GM18499 (cell line): ENCODE measurements around the gene SMYD5.

Experiments used
- ATAC-seq: cut with Tn5 transposase; IDR thresholded peaks from one replicate; pipeline ENCODE4 v1.9.1; 2021; ENCODE audit warnings: moderate number of reproducible peaks; ENCODE audit not compliant: insufficient read depth, unreplicated experiment

Gene SMYD5

DNA sequence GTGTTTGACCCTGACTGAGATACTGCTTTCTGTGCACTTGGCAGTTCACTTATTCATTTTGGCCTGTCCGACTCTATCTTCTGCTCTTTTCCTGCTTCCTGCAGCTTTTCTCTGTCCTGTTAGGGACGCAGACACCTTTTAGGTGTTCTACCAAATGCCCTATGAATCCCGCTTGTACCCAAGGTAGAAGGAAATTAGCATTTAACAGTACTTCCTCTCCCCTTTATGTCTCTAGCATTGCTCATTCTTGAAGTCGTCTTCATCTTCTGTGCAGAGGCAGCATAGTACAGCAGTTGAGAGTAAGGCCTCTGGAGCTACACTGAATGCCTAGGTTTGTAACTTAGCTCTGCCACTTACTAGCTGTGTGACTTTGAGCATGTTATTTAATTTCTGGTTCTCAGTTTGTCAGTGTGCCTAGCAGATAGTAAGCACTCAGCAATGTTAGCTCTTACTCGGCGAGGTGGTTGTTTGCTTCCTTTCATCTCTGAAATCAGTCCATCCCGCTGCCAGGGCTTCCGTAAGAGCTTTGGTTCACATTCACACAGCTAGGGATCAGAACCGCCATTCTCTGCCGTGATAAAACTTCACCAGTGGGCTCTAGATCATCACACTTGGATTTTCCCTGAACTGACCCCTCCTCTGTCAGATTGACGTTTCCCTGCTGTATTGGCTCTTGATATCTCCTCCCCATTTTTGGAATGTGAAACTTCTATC lies 21.4 kb downstream of the SMYD5 start:
- no peak for ATAC-seq

DNA sequence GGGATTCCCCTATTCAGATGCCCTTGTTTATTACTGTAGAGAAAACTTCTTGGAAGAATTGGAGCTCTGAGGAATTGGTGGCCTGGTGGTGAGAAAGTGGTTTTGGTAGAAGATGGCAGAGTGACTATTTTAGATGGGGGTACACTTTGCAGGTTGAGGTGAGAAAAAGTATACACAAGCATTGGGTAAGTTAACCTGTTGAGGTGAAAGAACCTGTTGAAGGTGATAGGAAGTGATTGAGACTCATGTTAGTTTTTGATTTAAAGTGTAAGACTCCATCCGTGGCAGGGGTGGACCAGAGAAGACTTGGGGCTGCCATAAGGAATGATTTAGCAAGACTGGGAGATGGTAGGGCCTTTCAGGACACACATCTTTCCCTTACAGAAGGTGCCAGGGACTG lies 23.1 kb downstream of the SMYD5 start:
- ATAC-seq, result no peak

DNA sequence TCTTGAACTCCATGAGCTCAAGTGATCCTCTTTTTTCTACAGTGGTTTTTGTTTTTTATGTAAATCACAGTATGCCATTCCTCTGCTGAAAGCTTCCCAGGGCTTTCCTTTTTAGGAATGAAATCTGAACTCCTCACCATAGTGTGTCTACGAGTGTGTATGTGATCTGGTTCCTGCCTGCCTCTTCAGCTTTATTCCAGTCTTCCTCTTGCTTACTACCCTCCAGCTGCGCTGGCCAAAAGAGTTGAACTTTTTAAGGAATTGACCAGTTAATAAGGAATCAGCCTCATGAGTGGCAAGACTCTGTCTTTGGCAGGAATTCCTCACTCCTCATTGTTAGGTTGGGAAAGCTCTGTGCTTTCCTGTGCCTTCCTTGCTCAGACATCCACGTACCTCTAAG lies 24.1 kb downstream of the SMYD5 start:
- ATAC-seq, result no peak

DNA sequence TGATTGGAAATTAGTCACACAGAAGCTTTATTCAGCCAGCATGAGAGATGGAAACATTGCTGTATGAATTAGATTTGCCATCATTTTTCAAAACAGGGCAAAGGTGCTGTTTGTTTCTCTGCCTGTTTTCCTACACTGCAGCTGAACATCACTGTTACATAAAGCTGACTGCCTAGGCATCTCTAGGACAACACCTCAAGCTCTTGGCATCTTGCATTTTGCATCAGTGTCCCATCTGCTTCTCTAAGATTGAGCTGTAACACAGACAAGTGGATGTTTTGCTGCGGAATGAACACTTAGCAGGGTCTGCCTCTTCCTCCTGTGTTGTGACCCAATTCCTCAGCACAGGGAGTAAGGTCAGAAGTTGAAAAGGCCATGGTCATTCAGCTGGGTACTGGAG lies 24.9 kb downstream of the SMYD5 start:
- no peak for ATAC-seq

DNA sequence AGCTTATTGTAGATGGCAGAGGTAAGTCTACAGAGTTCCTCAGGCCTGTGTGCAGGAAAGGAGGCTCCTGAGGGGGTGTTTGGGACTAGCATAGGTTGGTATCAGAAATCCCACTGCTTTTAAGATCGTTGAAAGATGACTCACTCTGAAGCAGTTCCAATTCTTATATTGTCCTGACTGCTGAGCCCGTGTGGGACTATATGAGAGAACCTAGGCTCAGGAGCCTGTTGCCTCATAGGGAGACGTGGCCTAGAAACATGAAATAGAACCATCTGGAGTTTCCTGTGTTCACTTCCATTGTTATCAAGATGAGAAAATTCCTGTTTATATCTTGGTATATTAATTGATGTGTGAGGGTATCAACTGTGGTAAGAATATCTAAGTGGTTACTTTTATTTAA lies 25.7 kb downstream of the SMYD5 start:
- ATAC-seq, result no peak

DNA sequence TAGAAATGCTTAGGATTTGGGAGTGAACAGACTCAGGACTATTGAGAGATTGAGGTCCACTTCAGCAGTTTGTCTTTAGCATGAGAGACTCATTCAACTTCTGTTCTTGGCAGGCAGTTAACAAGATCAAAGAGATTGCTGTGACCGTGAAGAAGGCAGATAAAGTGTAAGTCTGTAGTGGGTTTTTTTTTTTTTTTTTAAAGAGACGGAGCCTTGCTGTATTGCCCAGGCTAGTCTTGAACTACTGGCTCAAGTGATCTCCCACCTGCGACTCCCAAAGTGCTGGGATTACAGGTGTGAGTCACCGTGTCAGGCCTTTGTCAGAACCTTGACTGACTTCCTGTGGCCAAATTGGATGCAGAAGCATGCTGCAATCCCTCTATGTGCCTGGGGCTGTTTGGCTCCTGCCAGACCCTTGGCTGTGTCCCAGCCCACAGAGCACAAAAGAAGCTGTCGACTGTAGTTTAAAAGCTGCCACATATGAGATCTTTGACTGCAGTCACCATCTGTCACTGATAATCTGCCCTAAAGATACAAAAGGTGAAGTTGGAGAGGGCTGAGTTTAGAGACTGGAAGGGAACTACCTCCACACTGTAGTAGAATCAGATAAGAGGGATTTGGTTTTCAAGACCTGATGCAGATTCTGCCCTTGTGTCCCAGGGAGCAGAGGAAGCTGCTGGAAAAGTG lies 30.0 kb downstream of the SMYD5 start:
- no peak for ATAC-seq

DNA sequence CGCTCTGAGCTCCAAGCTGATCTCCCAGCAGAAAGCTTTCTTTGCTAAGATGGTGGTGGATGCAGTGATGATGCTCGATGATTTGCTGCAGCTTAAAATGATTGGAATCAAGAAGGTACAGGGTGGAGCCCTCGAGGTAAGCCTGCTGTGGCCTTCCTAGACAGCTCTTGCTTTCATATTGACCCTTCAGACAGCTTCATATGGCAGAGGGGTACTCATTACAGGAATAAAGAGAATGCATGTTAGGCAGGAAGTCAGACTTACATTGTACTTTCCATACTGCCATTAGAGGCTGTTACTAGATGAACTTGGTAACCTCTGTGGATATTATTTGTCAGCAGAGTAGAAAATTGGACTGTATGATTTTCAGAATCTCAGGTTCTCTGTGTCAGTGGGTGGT lies 30.5 kb downstream of the SMYD5 start:
- no peak for ATAC-seq

DNA sequence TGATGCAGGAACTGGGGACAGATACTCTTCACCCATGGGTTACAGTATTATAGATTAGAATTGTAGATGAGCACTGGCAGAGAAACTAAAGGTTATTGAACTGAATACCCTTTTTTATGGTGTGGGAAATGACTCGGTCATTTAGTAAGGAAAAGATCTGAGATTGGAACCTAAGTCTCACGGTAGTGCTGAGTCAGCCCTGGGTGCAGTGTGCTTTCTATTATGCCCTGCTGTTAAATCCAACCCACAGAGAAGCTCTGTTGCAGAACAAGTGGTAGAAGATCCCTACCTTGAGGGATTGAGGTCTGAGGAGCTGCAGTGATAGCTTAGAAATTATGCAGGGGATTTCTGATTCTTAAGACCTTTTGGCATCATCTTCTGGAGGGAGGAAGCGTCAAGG lies 32.8 kb downstream of the SMYD5 start:
- ATAC-seq, result no peak

DNA sequence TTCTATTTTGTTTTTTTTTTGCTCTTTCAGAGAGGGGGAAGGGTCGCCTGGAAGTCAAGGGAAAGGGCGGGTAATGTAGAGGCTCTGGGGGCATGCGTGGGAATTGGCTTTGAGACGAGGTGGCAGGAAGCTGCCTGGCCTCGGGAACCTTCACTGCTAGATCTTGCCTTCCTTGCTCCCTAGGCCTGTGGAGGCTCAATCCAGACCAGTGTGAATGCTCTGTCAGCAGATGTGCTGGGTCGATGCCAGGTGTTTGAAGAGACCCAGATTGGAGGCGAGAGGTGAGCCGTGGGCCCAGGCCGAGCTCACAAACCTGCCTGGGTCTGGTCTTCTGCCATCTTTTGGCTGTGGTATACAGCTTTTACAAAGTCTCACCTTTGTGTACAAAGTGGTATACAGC lies 35.6 kb downstream of the SMYD5 start:
- ATAC-seq, result no peak

DNA sequence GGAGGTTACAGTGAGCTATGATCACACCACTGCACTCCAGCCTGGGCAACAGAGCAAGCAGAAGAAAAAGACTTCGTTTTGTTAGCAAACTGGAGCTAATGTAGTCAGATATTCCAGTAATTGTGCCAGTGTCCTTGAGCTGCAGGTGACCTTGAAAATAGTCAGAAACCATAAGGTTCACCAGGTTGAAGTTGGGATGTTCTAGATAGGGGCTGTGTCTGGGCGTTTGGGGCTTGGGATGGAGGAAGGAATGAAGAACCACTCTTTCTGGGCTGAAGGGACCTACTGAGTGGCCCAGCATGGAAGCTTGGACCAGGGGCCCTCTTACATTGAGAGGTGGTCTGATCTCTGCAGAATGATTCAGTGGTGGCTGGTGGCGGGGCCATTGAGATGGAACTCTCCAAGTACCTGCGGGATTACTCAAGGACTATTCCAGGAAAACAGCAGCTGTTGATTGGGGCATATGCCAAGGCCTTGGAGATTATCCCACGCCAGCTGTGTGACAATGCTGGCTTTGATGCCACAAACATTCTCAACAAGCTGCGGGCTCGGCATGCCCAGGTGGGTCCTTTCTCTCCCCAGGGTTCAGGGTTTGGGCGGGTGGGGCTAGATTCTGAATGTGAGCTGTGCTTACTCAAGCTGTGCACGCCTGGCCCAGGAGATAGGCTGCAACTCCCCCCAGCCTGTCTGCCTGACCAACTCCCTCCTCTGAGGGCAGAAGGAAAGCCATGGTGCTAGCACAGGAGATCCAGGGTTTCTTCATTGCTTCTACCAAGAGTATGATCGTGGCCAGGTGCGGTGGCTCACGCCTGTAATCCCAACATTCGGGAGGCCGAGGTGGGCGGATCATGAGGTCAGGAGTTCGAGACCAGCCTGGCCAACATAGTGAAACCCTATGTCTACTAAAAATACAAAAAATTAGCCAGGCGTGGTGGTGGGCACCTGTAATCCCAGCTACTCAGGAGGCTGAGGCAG lies 37.1 kb downstream of the SMYD5 start:
- ATAC-seq, result no peak

DNA sequence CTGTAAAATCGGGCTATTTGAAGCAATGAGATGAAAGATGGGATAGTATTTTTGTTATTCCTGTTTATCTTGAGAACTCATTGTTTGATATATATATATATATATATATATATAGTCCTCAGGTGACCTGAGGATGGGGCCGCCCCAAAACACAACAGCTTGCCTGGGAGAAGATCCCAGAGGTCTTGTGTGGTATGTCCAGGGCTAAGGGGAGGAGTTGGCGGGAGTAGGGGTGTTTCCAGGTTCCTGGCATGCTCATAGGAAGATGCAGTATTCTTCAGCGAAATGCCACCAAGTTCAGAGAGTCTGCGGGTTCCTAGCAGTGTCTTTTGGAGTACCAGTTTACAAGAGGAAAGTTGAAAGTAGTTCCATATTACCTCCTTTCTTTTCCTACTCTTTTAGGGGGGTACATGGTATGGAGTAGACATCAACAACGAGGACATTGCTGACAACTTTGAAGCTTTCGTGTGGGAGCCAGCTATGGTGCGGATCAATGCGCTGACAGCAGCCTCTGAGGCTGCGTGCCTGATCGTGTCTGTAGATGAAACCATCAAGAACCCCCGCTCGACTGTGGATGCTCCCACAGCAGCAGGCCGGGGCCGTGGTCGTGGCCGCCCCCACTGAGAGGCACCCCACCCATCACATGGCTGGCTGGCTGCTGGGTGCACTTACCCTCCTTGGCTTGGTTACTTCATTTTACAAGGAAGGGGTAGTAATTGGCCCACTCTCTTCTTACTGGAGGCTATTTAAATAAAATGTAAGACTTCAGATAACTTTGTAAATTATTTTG lies 38.4 kb downstream of the SMYD5 start:
- no peak for ATAC-seq

DNA sequence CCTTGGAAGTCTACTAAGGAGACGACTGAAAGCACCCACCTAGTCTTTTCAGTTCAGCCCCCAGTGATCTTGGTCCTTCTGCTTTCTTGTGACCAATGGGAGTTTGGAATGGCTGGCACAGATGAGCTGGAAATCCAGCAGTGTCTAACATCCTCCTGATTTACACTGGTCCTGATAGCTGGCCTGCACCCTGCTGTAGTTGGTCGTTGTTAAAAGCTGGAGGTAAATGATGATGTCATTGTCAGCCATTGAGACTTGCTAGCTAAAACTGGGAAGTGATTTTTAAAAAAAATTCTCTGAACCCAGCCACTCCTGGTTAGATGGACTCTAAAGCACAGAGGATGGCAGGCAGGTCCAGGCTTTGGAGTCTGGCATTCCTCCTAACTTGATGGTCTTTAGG lies 39.4 kb downstream of the SMYD5 start:
- ATAC-seq, result no peak

DNA sequence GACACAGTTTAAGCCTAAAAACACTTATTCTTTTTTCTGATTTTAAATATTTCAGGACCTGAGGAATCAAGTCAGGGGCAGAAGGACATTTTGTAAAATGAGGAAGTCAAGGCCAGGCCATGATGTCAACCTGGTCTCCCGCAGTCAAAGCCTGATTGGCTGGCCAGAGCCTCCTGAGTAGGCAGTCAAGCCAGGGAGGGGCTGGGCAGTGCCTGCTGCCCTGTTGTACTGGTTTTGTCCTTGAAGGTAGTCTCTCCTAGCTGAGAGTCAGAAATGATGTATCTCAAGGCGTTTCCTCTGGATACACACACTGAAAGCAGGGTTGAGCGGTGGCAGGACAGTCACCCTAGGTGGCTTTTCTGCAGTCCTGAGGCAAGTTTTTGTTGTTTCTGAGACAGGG lies 39.9 kb downstream of the SMYD5 start:
- ATAC-seq, result no peak

DNA sequence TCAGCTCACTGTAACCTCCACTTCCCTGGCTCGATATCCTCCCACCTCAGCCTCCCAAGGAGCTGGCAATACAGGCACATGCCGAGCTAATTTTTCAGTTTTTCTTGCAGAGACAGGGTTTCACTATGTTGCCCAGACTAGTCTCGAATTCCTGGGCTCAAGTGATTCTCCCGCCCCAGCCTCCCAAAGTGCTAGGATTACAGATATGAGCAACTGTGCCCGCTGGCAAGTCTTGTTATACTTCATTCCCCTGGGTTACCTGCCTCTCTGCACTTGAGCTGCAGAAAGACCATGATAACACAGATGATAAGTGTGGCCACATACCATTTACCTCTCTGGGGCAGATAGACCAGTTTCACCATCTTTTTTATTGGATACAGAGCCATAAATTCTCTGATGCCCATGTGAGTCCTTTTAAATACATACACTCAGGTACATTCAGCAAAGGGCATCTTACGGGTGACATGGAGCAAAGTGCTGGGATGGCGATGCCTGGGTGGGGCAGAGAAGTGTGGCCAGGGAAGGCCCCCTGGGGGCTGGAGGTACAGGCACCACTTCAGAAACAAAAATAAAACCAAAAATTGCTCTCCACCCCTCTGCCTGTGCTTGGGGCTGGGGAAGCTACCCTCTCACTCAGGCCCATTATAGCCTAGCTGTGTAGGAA lies 40.4 kb downstream of the SMYD5 start:
- ATAC-seq, result no peak

DNA sequence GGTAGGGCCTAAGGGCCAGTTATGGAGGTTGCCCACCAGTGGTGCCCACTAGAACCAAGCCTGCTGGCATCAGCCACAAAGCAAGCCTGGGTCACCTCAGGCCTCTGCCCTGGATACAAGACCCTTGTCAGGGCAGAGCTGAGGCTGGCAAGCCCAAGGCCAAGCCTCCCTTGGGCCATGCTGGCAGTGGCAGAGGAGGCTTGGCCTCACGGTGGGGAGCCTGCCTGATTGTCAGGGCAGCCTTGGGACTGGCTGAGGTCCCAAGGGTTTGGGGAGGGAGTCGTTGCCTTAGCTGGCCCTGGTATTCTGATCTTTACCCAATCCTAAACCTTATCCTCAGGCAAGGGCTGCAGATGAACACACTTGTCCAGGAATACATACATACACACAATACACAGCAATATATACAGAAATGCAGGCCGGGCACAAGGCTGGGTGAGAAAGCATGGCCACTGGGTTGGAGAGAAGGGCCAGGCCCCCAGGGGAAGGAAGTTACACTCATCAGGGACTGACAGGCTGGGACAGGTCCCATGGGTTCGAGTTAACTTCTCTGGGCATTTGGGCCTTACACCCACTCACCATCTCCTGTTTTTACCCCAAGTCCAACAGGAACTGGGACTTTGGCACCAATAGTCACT lies 41.1 kb downstream of the SMYD5 start:
- no peak for ATAC-seq

DNA sequence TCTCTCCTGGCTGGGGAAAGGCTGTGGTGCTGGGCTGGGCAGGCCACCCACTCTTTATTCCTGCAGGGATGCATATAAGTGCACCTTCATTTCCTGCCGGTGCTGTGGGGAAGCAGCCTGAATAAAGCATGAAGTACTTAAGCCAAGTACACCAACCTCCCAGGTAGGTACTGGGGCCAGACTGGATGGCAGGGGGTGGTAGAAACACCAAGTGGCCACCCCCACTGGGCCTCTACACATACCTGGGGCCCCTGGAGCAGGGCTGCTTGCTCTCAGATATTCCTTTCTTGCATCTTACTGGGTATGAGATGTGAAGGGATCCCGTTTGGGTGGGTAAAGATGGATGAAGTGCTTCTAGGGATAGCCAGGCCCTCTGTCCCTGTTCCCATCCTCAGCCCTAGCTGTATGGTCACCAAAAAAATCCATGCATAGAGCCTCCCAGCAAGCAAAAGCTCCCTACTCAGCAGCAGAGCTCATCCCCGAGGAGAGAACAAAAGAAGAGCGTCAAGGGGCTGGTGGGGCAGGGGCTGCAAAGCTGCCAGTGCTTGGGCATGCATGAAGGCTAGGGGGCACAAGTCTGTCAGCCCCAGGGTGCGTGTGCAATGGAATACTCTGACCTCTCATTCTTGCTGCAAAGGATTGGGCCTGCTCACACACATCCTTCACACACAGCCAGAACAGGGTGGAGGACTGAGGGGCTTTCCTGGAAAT lies 42.0 kb downstream of the SMYD5 start:
- no peak for ATAC-seq

DNA sequence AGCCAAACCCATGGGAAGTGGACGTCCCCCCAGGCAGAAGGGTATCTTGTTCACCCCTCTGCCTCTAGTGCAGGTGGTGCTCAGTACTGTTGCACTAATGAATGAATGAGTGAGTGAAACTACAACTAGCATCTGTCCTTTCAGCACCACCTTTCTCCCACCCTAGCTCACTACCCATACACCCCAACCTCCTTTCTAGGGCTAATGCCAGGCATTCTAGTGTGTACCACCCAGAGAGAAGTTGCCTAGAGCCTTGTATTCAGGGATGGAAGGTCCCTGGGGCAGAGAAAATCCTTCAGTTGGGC lies 42.5 kb downstream of the SMYD5 start:
- no peak for ATAC-seq

DNA sequence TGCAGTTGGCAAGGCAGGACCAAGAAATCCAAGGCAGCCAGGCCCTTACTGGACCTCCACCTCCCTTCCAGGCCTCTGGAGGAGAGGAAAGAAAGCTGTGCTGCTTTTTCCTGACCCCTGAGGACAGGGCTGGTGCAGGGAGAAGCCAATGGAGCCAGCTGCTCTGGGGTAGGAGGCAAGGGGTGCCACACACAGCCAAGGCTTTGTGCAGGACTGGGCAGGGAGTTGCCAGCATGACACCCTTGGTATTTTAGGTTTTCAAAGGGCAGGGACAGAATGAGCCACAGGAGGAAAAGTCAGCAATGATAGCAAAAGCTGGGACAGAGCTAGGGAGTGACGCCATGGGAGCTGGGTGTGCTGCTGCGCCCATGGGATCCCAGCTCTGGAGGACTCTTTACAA lies 43.0 kb downstream of the SMYD5 start:
- ATAC-seq, result no peak
